Activated naive CD8-positive, alpha-beta T cell treated with anti-CD3 and anti-CD28 coated beads, Interleukin-2, amount 50 U/mL, for 24 hours (primary cell): ENCODE data around the gene CHKA.

Source experiments
- ATAC-seq: fragments of 150-1000 bp; cut with Tn5 transposase; one replicate; pipeline ENCODE4 v1.10.0; 2021
- DNase-seq: peaks from one replicate; pipeline ENCODE4 v3.0.0; 2021
- H3K27ac Mint-ChIP-seq: one replicate; pipeline ENCODE4 v1.8.0; 2021; ENCODE audit warnings: mild to moderate bottlenecking, mixed read lengths
- H3K27me3 Mint-ChIP-seq: one replicate; pipeline ENCODE4 v1.8.0; 2021; ENCODE audit warnings: mixed read lengths
- H3K36me3 Mint-ChIP-seq: one replicate; pipeline ENCODE4 v1.8.0; 2021; ENCODE audit warnings: low read depth, mixed read lengths
- H3K4me1 Mint-ChIP-seq: one replicate; pipeline ENCODE4 v1.8.0; 2021; ENCODE audit warnings: mixed read lengths
- H3K4me3 Mint-ChIP-seq: one replicate; pipeline ENCODE4 v1.8.0; 2021; ENCODE audit warnings: mild to moderate bottlenecking, moderate library complexity, mixed read lengths
- H3K9me3 Mint-ChIP-seq: one replicate; pipeline ENCODE4 v1.8.0; 2021; ENCODE audit warnings: mixed read lengths

Gene CHKA

GRCh38 chr11:68121067-68121899 lies at the start of gene CHKA:
CHKA (minus strand) TSS chr11:68121388; CDS start chr11:68121177, 211 bp downstream.
- Mint-ChIP-seq H3K4me1 (peaks cover 26% of the 10 kb centered on the region), H3K9me3 (no peaks in the 10 kb centered on the region), H3K27me3 (no peaks in the 10 kb centered on the region), H3K36me3 (peaks cover 2% of the 10 kb centered on the region), H3K4me3 (peak within 1 kb of the TSS; percentile 83), H3K27ac (peak within 1 kb of the TSS; percentile 82)
- ATAC-seq: peak; percentile 94
- DNase-seq: peak; percentile 94

- no peak for ATAC-seq
- DNase-seq: no peak
- Mint-ChIP-seq H3K36me3 (peaks cover 14% of the 10 kb centered on the region), H3K9me3 (no peaks in the 10 kb centered on the region), H3K4me3 (no peak overlapping the region), H3K27ac (no peak overlapping the region), H3K27me3 (no peaks in the 10 kb centered on the region), H3K4me1 (no peaks in the 10 kb centered on the region)
These were observed 48.3 kb upstream of the CHKA start for GRCh38 chr11:68169442-68169841.

GRCh38 chr11:68168694-68169093 lies 47.5 kb upstream of the CHKA start:
- no peak for DNase-seq
- H3K9me3 Mint-ChIP-seq: no peaks in the 10 kb centered on the region
- H3K4me3 Mint-ChIP-seq: no peak overlapping the region
- H3K36me3 Mint-ChIP-seq: peaks cover 12% of the 10 kb centered on the region
- no peaks in the 10 kb centered on the region for H3K4me1 Mint-ChIP-seq
- H3K27me3 Mint-ChIP-seq: no peaks in the 10 kb centered on the region
- no peak for ATAC-seq
- no peak overlapping the region for H3K27ac Mint-ChIP-seq

- DNase-seq (no peak), ATAC-seq (no peak)
- peaks cover 12% of the 10 kb centered on the region for H3K36me3 Mint-ChIP-seq
- no peak overlapping the region for H3K4me3 Mint-ChIP-seq
- no peaks in the 10 kb centered on the region for H3K9me3 Mint-ChIP-seq
- H3K27ac Mint-ChIP-seq: no peak overlapping the region
- no peaks in the 10 kb centered on the region for H3K27me3 Mint-ChIP-seq
- no peaks in the 10 kb centered on the region for H3K4me1 Mint-ChIP-seq
These were observed 46.3 kb upstream of the CHKA start for GRCh38 chr11:68167474-68167873.

GRCh38 chr11:68166969-68167368 lies 45.8 kb upstream of the CHKA start:
- no peaks in the 10 kb centered on the region for H3K27me3 Mint-ChIP-seq
- ATAC-seq: no peak
- H3K4me1 Mint-ChIP-seq: no peaks in the 10 kb centered on the region

GRCh38 chr11:68165601-68166000 lies 44.4 kb upstream of the CHKA start:
- H3K27ac Mint-ChIP-seq: no peak overlapping the region
- ATAC-seq (no peak), DNase-seq (no peak)
- no peaks in the 10 kb centered on the region for H3K27me3 Mint-ChIP-seq
- H3K36me3 Mint-ChIP-seq: peaks cover 12% of the 10 kb centered on the region
- no peaks in the 10 kb centered on the region for H3K4me1 Mint-ChIP-seq
- H3K9me3 Mint-ChIP-seq: no peaks in the 10 kb centered on the region
- no peak overlapping the region for H3K4me3 Mint-ChIP-seq

More at GRCh38 chr11:68166969-68167368, 45.8 kb upstream of the CHKA start:
- DNase-seq: no peak
- H3K27ac Mint-ChIP-seq: no peak overlapping the region
- no peaks in the 10 kb centered on the region for H3K9me3 Mint-ChIP-seq
- no peak overlapping the region for H3K4me3 Mint-ChIP-seq
- H3K36me3 Mint-ChIP-seq: peaks cover 12% of the 10 kb centered on the region

GRCh38 chr11:68164437-68164836 lies 43.2 kb upstream of the CHKA start:
- Mint-ChIP-seq H3K9me3 (no peaks in the 10 kb centered on the region), H3K36me3 (peaks cover 9% of the 10 kb centered on the region), H3K27me3 (no peaks in the 10 kb centered on the region), H3K4me1 (no peaks in the 10 kb centered on the region), H3K4me3 (no peak overlapping the region), H3K27ac (no peak overlapping the region)
- DNase-seq (no peak), ATAC-seq (no peak)

GRCh38 chr11:68163691-68164090 lies 42.5 kb upstream of the CHKA start:
- no peaks in the 10 kb centered on the region for H3K9me3 Mint-ChIP-seq
- ATAC-seq (no peak), DNase-seq (no peak)
- H3K27ac Mint-ChIP-seq: no peak overlapping the region
- no peaks in the 10 kb centered on the region for H3K27me3 Mint-ChIP-seq
- peaks cover 7% of the 10 kb centered on the region for H3K36me3 Mint-ChIP-seq
- no peak overlapping the region for H3K4me3 Mint-ChIP-seq
- no peaks in the 10 kb centered on the region for H3K4me1 Mint-ChIP-seq

- H3K36me3 Mint-ChIP-seq: peaks cover 3% of the 10 kb centered on the region
- H3K9me3 Mint-ChIP-seq: no peaks in the 10 kb centered on the region
- no peak overlapping the region for H3K4me3 Mint-ChIP-seq
- ATAC-seq: no peak
- no peak for DNase-seq
- H3K27ac Mint-ChIP-seq: no peak overlapping the region
- no peaks in the 10 kb centered on the region for H3K27me3 Mint-ChIP-seq
- H3K4me1 Mint-ChIP-seq: no peaks in the 10 kb centered on the region
These were observed 39.0 kb upstream of the CHKA start for GRCh38 chr11:68160100-68160695.

GRCh38 chr11:68159665-68160064 lies 38.5 kb upstream of the CHKA start:
- ATAC-seq (no peak), DNase-seq (no peak)
- Mint-ChIP-seq H3K27me3 (no peaks in the 10 kb centered on the region), H3K27ac (no peak overlapping the region), H3K4me1 (no peaks in the 10 kb centered on the region), H3K9me3 (no peaks in the 10 kb centered on the region), H3K4me3 (no peak overlapping the region), H3K36me3 (peaks cover 3% of the 10 kb centered on the region)

- Mint-ChIP-seq H3K9me3 (no peaks in the 10 kb centered on the region), H3K27ac (no peak overlapping the region), H3K4me1 (no peaks in the 10 kb centered on the region), H3K36me3 (peaks cover 3% of the 10 kb centered on the region), H3K4me3 (no peak overlapping the region), H3K27me3 (no peaks in the 10 kb centered on the region)
- DNase-seq (no peak), ATAC-seq (no peak)
These were observed 38.0 kb upstream of the CHKA start for GRCh38 chr11:68159161-68159560.

GRCh38 chr11:68158580-68158979 lies 37.4 kb upstream of the CHKA start:
- DNase-seq (no peak), ATAC-seq (no peak)
- Mint-ChIP-seq H3K4me3 (no peak overlapping the region), H3K36me3 (peaks cover 3% of the 10 kb centered on the region), H3K4me1 (no peaks in the 10 kb centered on the region), H3K9me3 (no peaks in the 10 kb centered on the region), H3K27me3 (no peaks in the 10 kb centered on the region), H3K27ac (no peak overlapping the region)

- H3K9me3 Mint-ChIP-seq: no peaks in the 10 kb centered on the region
- H3K4me3 Mint-ChIP-seq: no peak overlapping the region
- DNase-seq: no peak
- H3K4me1 Mint-ChIP-seq: no peaks in the 10 kb centered on the region
- no peaks in the 10 kb centered on the region for H3K27me3 Mint-ChIP-seq
- H3K36me3 Mint-ChIP-seq: peaks cover 3% of the 10 kb centered on the region
- peak; percentile 52 for ATAC-seq
- no peak overlapping the region for H3K27ac Mint-ChIP-seq
These were observed 32.6 kb upstream of the CHKA start for GRCh38 chr11:68153742-68154141.

GRCh38 chr11:68150037-68150436 lies 28.8 kb upstream of the CHKA start:
- H3K9me3 Mint-ChIP-seq: no peaks in the 10 kb centered on the region
- DNase-seq: no peak
- no peaks in the 10 kb centered on the region for H3K4me1 Mint-ChIP-seq
- H3K4me3 Mint-ChIP-seq: no peak overlapping the region
- no peak for ATAC-seq
- H3K36me3 Mint-ChIP-seq: no peaks in the 10 kb centered on the region
- H3K27me3 Mint-ChIP-seq: no peaks in the 10 kb centered on the region
- no peak overlapping the region for H3K27ac Mint-ChIP-seq

- Mint-ChIP-seq H3K27ac (no peak overlapping the region), H3K9me3 (no peaks in the 10 kb centered on the region), H3K4me3 (no peak overlapping the region), H3K27me3 (no peaks in the 10 kb centered on the region), H3K36me3 (no peaks in the 10 kb centered on the region), H3K4me1 (no peaks in the 10 kb centered on the region)
- DNase-seq (no peak), ATAC-seq (no peak)
These were observed 28.2 kb upstream of the CHKA start for GRCh38 chr11:68149417-68149816.
